ENCODE measurements around the gene PDE4D.
"Not testable (repeated sequence)": the region's sequence is repeated elsewhere in the genome, so short reads cannot be mapped to it uniquely, and the experiment has no call there.

Gene PDE4D

GRCh38 chr5:59582746-59583145 is 310.8 kb downstream of the PDE4D start:
- DNase-seq (ENCODE audit: low read depth) = no peak

- no peak for DNase-seq (ENCODE audit: low read depth)
Observed at GRCh38 chr5:59579824-59580167, 313.7 kb downstream of the PDE4D start.

- DNase-seq (ENCODE audit: low read depth) = no peak
Observed at GRCh38 chr5:59579101-59579823, 314.3 kb downstream of the PDE4D start.

- DNase-seq (ENCODE audit: low read depth) = no peak
Observed at GRCh38 chr5:59577485-59577884, 316.0 kb downstream of the PDE4D start.

GRCh38 chr5:59575648-59576445 is 317.7 kb downstream of the PDE4D start:
- DNase-seq (ENCODE audit: low read depth) = no peak

- DNase-seq (ENCODE audit: low read depth) = not testable (repeated sequence)
Observed at GRCh38 chr5:59573509-59573908, 320.0 kb downstream of the PDE4D start.

GRCh38 chr5:59571067-59571466 is 322.5 kb downstream of the PDE4D start:
- DNase-seq (ENCODE audit: low read depth) = no peak

GRCh38 chr5:59569608-59570334 is 323.8 kb downstream of the PDE4D start:
- no peak for DNase-seq (ENCODE audit: low read depth)

- no peak for DNase-seq (ENCODE audit: low read depth)
Observed at GRCh38 chr5:59569158-59569557, 324.4 kb downstream of the PDE4D start.

GRCh38 chr5:59568161-59568560 is 325.4 kb downstream of the PDE4D start:
- DNase-seq (ENCODE audit: low read depth) = no peak

GRCh38 chr5:59565551-59565950 is 328.0 kb downstream of the PDE4D start:
- no peak for DNase-seq (ENCODE audit: low read depth)

GRCh38 chr5:59564895-59565294 is 328.6 kb downstream of the PDE4D start:
- DNase-seq (ENCODE audit: low read depth) = no peak

- DNase-seq (ENCODE audit: low read depth) = no peak
Observed at GRCh38 chr5:59562756-59563389, 330.7 kb downstream of the PDE4D start.

- DNase-seq (ENCODE audit: low read depth) = no peak
Observed at GRCh38 chr5:59560553-59560952, 333.0 kb downstream of the PDE4D start.

- no peak for DNase-seq (ENCODE audit: low read depth)
Observed at GRCh38 chr5:59559847-59560246, 333.7 kb downstream of the PDE4D start.

- DNase-seq (ENCODE audit: low read depth) = no peak
Observed at GRCh38 chr5:59559323-59559722, 334.2 kb downstream of the PDE4D start.

GRCh38 chr5:59558501-59558900 is 335.0 kb downstream of the PDE4D start:
- DNase-seq (ENCODE audit: low read depth) = no peak

GRCh38 chr5:59557572-59557971 is 336.0 kb downstream of the PDE4D start:
- DNase-seq (ENCODE audit: low read depth) = no peak

GRCh38 chr5:59555596-59555995 is 337.9 kb downstream of the PDE4D start:
- no peak for DNase-seq (ENCODE audit: low read depth)

- no peak for DNase-seq (ENCODE audit: low read depth)
Observed at GRCh38 chr5:59554501-59554900, 339.0 kb downstream of the PDE4D start.

- DNase-seq (ENCODE audit: low read depth) = no peak
Observed at GRCh38 chr5:59553992-59554391, 339.5 kb downstream of the PDE4D start.

GRCh38 chr5:59548807-59549357 is 344.6 kb downstream of the PDE4D start:
- no peak for DNase-seq (ENCODE audit: low read depth)

All from T follicular helper cell (primary cell).